UCSD-AML1 (cell line): Measurements from ENCODE around the gene MYL12A.
"Not testable (repeated sequence)": the region's sequence is repeated elsewhere in the genome, so short reads cannot be mapped to it uniquely, and the experiment has no call there.

ENCODE experiments used
- DNase-seq: peaks from one replicate; lab custom pipeline; 2025; ENCODE audit not compliant: unreplicated experiment; lab: John Stamatoyannopoulos, UW

Gene MYL12A

DNA sequence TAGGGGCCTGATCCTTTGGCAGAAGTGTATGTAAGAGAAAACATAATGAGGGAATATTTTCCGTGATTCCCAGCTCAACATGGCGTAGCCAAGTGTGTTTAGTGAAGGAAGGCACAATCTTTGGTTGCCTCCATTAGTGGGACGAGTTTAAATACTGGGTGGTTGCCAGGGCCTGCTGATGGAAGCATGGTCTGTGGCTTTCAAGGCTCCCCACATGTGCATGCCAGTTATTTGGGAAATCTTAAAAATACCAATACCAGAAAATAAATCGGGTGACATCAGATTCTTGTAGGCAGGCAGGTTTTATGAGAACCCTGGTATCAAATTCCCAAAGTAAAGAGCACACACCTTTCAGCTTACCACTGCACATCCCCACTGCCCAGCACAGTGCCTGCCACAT, 7.1 kb downstream of the MYL12A start:
- no peak for DNase-seq

DNA sequence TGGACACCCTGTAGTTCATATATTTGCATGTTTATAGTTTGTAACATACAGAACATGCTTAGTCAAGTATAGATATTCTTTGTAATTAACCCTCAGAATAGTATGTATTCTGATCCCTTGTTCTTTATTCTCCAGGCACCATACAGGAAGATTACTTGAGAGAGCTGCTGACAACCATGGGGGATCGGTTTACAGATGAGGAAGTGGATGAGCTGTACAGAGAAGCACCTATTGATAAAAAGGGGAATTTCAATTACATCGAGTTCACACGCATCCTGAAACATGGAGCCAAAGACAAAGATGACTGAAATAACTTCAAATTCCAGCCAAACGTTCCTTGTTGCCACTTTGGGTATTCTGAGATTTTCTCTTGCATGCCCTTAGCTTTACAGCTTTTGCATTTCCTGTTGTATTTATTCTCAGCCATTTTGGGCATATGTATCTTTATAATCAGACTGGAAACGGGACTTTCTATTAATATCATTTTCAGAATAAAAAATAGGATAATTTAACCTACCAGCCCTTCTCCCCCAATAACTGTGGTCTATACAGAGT, 8.1 kb downstream of the MYL12A start:
- DNase-seq = no peak

DNA sequence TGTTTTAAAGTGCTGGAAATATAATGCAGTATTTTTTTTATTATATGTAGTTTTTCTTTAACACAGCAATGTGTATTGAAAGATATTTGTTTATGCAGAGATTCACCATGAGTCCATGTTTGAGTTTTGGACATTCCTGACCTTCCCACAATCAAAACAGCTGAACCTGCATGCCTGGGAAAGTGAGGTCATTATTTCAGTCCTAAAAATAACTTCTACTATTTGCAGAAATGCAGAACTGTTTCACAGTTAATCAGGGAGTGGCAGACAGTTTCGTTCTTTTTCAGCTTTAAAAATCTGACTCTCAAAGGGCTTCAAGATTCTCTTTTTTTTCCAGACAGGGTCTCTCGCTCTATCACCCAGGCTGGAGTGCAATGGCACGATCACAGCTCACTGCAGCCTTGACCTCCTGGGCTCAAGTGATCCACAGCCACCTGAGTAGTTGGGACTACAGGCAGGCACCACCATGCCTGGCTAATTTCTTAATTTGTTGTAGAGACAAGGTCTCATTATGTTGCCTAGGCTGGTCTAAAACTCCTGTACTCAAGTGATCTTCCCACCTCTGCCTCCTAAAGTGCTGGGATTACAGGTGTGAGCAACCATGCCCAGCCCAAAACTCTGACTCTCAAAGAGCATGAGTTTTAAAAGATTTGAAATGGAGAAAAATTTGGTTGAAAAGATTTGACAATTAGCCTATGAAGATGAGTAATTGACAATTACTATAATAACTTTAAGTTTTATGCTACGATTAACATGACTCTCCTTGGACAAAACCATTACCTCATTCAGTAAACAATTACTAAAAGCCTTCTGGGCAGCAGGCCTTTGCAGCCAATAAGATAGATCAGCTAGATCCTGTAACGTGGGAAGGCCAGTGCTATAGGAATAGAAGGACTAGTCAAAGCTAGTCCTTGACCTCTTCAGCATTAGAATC, 9.4 kb downstream of the MYL12A start:
- DNase-seq = no peak

DNA sequence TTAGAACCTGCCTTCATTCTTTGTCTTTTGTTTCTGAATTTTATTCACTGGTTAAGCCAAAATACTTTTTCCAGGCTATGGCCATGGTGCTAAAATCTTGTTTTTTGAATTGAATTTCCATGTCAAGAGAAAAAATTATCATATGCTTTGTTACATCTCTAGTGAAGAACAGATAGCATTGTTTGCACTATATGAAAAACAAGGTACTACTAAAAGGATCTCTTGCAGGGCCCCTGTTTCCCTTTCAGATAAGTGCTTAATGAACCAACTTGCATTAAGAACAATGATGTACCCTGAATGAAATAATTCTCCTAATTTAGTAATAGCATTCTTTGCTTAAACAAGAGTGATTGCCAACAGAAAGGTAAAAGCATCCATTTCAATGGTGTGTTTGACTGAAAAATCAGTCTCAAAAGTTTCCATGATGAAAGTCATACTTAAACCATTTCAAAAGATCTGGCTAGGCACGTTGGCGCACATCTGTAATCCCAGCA, 10.1 kb downstream of the MYL12A start:
- DNase-seq = no peak

DNA sequence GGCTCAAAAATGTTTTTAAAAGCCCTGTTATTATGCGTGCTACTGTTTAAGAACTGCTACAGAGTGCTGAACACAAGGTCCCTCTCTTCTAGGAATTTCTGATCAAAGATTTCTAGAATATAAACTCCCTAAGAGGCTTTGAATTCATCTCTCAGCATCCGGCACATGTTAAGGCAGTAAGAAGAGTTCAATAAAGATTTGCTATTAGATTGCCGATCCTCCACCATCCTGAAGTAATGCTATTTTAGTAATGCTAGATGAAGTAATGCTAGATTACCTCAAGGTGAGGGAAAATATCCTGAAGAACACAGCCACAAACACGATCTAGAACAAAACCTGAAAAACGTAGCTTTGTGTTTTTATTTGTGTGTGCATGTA, 13.4 kb downstream of the MYL12A start:
- DNase-seq = no peak

DNA sequence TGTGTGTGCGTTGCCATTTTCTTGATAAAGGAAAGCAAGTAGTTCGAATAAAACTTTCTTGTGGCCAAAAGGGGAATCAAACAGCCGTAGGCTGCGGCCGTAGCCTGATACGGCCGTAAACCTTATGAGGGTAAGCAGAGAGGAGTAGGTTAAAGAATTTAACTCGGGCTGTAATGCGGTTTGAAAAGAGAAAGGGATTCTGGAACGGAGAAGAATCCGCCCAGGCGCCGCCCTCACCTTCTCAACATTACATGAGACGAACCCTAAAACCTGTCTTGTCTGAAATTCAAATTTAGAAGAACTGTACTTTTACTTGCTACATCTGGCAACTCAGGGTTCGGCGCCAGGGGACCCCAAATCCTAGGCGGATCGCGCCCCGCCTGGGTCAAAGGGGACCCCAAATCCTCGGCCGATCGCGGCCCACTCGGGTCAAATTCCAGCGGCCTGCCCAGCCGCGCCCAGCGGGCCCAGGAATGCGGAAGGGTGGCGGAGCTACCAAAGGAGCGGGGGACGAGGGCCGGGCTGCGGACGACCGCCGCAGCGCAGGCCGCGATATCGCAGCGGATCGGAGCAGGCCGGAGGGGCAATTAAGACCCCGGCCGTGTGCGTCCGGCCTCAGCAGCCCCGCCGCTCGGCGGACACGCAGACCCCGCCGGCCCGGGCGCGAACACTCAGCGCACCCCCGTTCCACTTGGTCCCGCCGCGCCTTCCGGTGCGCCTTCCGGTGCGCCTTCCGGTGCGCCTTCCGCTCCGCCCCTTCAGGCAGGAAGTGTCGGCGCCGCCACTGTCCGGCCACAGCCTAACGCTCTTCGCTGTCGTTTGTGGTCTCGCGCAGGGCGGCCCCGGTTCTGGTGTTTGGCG, 14.0 kb downstream of the MYL12A start, which contains the start of gene MYL12B:
Gene MYL12B (plus strand): TSS at position 761 of the 861 bp plus-strand sequence. CDS start 10,766 bp downstream, outside the sequence.
- peak; percentile 89 for DNase-seq

DNA sequence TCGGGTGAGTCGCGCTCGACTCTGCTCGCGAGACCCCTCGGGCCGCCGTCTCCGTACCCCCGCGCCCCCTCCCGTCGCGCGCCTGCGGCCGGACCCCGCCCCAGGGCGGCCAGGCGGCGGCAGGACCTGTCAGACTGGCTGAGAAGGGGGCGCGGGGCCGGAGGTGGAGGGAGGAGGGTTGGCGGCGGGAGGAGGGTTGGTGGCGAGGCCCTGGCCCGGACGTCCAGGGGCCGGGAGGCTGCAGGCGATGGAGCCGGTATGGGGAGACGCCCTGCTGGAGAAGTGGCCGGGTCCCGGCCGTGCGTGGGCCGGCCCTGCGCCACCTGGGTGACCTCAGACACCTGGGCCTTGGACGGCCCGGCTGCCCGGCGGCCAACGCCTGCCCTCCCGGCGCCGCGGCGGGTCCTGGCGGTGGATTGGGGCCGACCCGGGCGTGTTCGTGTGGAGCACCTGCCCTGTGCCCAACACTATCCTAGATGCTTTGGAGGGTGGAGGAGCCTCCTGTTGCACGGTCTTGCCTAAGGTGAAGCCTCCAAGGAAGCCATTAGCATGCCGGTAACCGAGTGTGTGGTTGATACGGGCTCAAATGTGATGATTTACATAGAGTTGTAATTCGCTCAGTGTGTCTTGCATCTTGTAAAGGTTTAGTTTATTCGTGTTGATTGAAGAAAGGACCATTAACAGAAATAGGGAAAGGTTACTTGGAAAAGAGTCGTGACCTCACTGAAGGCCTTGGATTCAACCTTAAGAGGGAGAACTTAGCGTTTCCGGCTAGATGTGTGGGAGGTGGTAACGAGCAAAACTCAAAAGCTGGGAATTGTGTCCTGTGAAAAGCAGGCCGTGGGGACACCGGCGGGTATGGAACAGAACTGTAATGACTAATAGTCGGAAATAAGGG, 14.9 kb downstream of the MYL12A start:
- no peak for DNase-seq

DNA sequence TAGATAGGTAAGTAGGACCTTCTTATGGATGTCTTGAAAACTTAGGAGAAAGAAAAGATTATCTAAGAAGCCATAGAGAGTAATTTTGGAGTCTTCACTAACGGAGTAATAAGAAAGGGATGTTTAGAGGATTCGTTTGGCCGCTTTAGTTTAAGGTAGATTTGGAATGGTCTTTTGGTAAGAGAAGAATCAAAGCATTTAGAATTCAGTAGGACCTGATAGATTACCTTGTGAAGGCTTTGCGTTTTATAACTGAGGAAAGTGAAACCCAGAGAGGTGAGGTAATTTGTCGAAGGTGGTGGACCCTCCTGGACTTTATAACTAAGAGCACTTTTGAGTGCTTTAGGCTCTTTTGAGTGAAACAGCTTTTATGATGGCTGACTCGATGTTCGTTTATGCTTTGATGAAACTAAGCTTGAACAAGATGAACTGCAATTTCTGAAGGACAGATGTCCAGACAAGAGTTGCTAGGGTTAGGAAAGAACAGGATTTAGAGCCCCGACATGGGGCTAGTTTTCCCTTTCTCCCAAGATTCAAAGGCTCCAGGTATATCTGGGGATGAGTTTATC, 15.6 kb downstream of the MYL12A start:
- DNase-seq = no peak

DNA sequence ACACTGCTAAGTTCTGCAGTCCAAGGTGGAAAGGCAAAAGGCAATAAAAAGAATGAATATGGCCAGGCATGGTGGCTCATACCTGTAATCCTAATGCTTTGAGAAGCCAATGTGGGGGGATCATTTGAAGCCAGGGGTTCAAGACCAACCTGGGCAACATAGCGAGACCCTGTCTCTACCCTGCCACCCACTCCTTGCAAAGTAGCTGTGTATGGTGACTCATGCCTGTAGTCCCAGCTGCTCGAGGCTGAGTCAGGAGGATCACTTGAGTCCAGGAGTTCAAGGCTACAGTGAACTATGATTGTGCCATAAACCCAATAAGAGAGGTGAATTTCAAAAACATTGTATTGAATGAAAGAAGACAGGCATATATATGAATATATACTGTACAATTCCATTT, 16.8 kb downstream of the MYL12A start:
- DNase-seq = no peak

DNA sequence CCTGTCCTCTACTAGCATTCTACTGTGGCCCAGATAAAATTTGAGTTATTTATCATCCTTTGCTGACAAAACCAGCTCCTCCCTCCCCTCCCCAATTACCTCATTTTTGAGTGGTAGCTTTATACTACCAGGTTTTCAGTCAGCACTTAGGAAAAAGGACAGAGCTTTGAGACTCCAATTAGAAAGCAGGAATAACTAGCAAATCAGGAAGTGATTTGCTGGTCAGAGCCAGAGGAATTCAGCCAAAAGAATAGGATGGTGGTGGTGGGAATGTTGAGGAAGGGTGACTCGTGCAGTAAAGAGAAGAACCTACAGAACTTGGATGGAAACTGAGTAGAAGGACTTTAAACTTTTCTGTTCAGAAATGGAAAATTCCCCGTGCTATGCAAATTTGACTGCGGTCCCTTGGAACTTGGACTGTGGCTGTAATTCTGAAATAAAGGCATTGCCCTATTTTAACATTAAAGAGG, 18.0 kb downstream of the MYL12A start:
- DNase-seq = no peak

DNA sequence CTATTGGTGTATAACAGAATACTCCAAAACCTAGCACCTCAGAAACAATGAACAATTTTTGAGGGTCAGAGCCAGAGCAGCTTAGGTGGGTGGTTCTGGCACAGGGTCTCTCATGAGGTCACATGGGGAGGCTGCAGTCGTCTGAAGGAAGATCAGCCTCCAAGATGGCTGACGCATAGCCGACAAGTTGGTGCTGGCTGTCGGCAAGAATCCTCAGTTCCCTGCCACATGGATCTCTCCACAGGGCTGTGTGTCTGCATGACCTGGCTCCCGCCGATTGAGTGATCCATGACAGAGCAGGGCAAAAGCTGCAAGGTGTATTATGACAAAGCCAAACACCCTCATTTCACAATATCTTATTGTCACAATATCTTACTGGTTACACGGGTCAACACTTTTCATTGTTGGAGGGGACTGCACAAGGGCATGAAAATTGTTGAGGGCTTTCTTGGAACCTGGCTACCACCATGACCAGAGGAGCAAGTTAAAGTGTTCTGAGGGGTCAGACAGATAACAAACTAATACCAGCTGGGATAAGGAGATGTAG, 18.5 kb downstream of the MYL12A start:
- no peak for DNase-seq

DNA sequence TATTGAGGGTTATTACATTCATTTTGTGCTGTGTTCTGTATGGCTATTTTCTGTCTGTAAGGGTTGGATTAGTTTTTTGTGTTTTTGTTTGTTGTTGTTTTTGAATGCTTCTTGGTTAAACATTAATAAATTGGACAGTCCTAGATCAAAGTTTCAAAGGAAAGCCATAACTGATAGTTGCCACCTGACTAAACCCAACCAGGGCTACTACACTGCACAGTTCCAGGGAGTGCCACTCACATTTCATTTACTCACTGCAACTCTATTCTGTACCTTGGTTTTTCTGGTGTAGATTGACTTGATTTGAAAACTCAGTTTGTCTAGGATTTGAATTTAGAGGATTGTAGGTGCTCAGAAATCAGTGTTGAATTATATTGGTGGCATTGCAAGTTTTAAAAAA, 20.7 kb downstream of the MYL12A start:
- DNase-seq = no peak

DNA sequence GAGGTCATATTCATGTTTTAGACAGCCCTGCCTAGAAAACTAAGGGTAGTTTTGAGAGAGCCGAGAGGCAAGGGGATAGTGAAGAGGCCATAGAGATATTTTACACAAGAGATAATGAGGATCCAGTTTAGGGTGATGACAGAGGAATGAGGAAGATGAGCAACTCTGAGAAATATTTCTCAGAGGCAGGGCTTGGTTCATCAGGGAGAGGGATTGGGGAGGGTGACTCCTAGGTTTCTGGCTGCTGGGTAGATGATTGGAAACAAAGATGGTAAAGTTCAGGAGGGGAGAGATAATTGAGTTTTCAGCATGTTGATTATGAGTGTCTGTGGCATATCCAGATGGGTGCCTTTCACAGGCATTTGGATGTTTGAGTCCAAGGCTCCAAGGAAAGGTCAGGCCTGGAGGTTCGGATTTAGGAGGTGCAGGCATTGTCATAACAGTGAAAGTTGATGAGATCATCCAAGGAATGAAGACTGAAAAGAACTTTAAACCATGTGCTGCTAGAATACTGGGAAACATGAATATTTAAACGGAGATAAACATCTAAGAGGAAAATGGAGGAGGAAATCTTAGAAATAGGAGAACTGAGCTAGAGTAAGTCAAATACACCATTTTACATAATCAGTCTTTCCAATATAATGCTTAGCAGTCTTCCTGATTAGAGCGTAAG, 21.8 kb downstream of the MYL12A start:
- DNase-seq = no peak

DNA sequence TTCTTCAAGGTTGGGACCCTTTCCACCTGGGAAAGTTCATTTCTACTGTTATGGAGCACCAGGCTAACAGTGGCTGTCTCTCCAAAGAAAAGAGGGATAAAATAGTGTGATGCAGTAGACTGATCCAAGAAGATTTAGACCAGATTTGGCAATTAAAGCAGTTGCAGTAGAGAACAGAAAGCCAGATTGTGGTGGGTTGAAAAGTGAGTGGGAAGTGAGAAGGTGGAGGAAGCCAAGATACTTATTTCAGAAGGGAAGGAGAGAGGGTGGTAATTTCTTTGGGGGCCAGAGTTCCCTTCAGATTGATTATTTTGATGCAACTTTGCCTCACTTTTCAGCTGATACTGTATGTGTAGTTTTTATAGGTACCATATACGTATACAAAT, 22.3 kb downstream of the MYL12A start:
- DNase-seq = no peak

DNA sequence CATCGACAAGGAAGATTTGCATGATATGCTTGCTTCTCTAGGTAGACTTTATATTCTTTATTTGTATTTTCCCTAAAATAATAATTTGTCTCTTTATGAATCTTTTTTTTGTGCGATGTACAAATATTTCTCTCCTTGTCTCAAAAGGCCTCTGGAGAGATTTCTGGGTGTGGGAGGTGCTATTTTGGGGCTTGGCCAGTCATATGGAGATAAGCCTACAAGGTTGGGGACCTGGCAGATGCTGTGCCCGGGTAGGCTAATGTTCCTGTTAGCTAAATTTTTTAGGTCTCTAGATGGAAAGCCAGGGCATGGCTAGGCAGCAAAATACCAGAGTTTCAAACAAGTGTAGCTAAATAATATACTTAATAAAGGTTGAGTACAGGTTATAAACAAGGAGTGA, 25.4 kb downstream of the MYL12A start:
- no peak for DNase-seq

DNA sequence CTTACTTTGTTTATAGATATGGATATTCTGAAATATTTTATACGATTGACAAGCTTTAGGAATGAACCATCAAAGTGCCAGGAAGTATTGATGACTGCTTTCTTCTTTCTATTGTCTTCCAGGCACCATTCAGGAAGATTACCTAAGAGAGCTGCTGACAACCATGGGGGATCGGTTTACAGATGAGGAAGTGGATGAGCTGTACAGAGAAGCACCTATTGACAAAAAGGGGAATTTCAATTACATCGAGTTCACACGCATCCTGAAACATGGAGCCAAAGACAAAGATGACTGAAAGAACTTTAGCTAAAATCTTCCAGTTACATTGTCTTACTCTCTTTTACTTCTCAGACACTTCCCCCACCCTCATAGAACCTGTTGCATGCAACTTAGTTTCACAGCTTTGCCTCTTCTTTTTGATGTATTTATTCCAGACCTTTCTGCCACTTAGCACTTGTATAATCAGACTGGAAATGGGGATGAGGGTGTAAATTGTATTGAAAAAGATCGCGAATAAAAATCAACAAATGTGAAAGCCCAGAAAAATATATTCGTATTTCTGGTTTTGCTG, 30.1 kb downstream of the MYL12A start:
- not testable (repeated sequence) for DNase-seq

DNA sequence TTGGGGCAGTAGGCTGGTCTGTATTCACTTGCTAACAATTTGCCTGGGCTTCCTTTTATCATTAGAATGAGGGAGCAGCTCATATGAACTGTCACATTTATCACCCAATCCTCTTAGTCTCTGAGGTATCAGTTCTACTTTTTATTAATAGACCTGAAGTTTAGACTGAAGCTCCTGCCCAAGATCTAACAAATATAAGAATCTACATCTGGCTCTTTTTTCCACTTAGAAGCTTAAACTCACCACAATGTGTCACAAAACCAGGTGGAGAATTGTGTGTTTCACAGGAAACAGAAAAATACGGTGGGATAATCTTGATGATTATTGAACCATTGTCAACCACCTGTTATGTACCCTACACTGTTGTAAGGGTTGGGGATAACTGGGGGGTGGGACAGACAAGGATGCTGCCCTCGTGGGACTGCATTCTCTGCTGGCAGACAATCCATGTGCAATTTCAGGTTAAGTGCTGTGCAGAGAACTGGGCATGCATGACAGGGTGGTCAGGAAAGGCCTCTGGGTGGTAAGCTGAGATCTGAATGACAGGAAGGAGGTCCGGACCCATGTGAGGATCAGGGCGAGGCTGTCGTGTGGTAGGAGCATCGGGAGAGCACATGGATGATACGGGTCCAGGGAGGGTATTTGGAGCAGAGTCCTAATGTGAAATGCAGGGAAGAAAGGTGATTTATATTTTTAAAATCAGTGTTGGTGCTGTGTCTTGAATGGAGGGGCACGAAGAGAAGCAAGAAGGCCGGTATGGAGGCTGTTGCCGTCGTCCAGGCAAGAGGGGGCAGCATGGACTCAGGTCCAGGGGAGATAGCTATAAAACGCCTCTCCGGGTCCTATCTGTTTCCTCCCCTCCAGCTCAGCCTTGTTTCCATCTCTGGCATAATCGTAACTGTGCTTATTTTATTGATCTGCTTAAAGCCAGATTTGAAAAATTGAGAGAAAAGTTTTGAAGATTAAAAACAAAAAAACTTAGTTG, 31.9 kb downstream of the MYL12A start:
- no peak for DNase-seq
